ENCODE results near the gene OTX1. TPM values are rescaled to one million over a fixed set of nuclear protein-coding genes. Genes with fewer than 3 reads are reported as not detected.

The OTX1 gene
- total and polyA plus RNA-seq, 2 experiments from 2014 or later: not detected

GRCh38 chr2:63055226-63056106, 4.8 kb downstream of the OTX1 start:
- peak overlapping the region; percentile 64 for H3K4me2 ChIP-seq (ENCODE audit: unreplicated experiment)
- peak overlapping the region; percentile 64 for H2AFZ ChIP-seq
- 8 to 12% methylated on average over 48 to 59 of the region's 63 CpGs for WGBS, 2 experiments (ENCODE audit: low coverage in 1 of 2, low lambda C conversion rate in 2 of 2, missing lambda C conversion rate in 2 of 2)
- TF ChIP-seq EZH2 (IDR thresholded peaks at IDR 0.05; ENCODE audit: insufficient read depth, poor library complexity, severe bottlenecking) (peak; percentile 63), EZH2phosphoT487 (IDR thresholded peaks at IDR 0.05; ENCODE audit: insufficient read depth, low read depth) (no peak)
- H3K4me1 ChIP-seq (ENCODE audit: insufficient read depth): peaks cover 5% of the 10 kb centered on the region; the same call in 1 of the 2 replicates
- in situ Hi-C loops (cut with MboI): no loop called here
- no peak overlapping the region for H3K27ac ChIP-seq
- no peaks in the 10 kb centered on the region for H3K36me3 ChIP-seq (ENCODE audit: low read depth)
- H4K20me1 ChIP-seq (ENCODE audit: insufficient read depth): no peaks in the 10 kb centered on the region
- no peaks in the 10 kb centered on the region for H3K79me2 ChIP-seq (ENCODE audit: insufficient read depth)
- peak overlapping the region; percentile 56 for H3K4me3 ChIP-seq
- H3K9me2 ChIP-seq (ENCODE audit: insufficient read depth): no peaks in the 10 kb centered on the region
- no peaks in the 10 kb centered on the region for H3F3A ChIP-seq (ENCODE audit: insufficient read depth)
- no peak overlapping the region for H3K9ac ChIP-seq
- no peaks in the 10 kb centered on the region for H3K9me3 ChIP-seq (ENCODE audit: low read depth)
- peak; percentile 58 for DNase-seq
- peaks cover 73% of the 10 kb centered on the region for H3K27me3 ChIP-seq (replicated peaks; ENCODE audit: insufficient read depth)

- Histone ChIP-seq H3K9me3 (ENCODE audit: low read depth) (no peaks in the 10 kb centered on the region), H3K4me2 (ENCODE audit: unreplicated experiment) (peak overlapping the region; percentile 64), H3K27me3 (replicated peaks; ENCODE audit: insufficient read depth) (peaks cover 77% of the 10 kb centered on the region), H3K79me2 (ENCODE audit: insufficient read depth) (no peaks in the 10 kb centered on the region), H4K20me1 (ENCODE audit: insufficient read depth) (no peaks in the 10 kb centered on the region), H3K9ac (no peak overlapping the region), H2AFZ (no peak overlapping the region), H3F3A (ENCODE audit: insufficient read depth) (no peaks in the 10 kb centered on the region), H3K27ac (no peak overlapping the region), H3K4me3 (peak overlapping the region; percentile 56; the same call in 1 of the 2 replicates), H3K36me3 (ENCODE audit: low read depth) (no peaks in the 10 kb centered on the region), H3K9me2 (ENCODE audit: insufficient read depth) (no peaks in the 10 kb centered on the region), H3K4me1 (ENCODE audit: insufficient read depth) (peaks cover 5% of the 10 kb centered on the region; the same call in 1 of the 2 replicates)
- in situ Hi-C loops (cut with MboI): no loop called here
- DNase-seq: peak; percentile 51
- TF ChIP-seq EZH2 (IDR thresholded peaks at IDR 0.05; ENCODE audit: insufficient read depth, poor library complexity, severe bottlenecking): peak; percentile 47
- 0 out of 2 replicates have a peak, but pooled peaks have one; percentile 50 for TF ChIP-seq EZH2phosphoT487 (IDR thresholded peaks at IDR 0.05; ENCODE audit: insufficient read depth, low read depth)
- WGBS, 2 experiments (ENCODE audit: low coverage in 1 of 2, low lambda C conversion rate in 2 of 2, missing lambda C conversion rate in 2 of 2): 18 to 20% methylated on average over 44 to 49 of the region's 49 CpGs
Measured at GRCh38 chr2:63056107-63057050, 5.7 kb downstream of the OTX1 start.

- H3K4me1 ChIP-seq (ENCODE audit: insufficient read depth): peaks cover 5% of the 10 kb centered on the region; the same call in 1 of the 2 replicates
Measured at GRCh38 chr2:63057249-63058143, 6.9 kb downstream of the OTX1 start.

More at GRCh38 chr2:63057249-63058143, 6.9 kb downstream of the OTX1 start:
- no peak for TF ChIP-seq EZH2 (IDR thresholded peaks at IDR 0.05; ENCODE audit: insufficient read depth, poor library complexity, severe bottlenecking)
- TF ChIP-seq EZH2phosphoT487 (IDR thresholded peaks at IDR 0.05; ENCODE audit: insufficient read depth, low read depth): 0 out of 2 replicates have a peak, but pooled peaks have one; percentile 34
- Histone ChIP-seq H4K20me1 (ENCODE audit: insufficient read depth) (no peaks in the 10 kb centered on the region), H3K4me3 (no peak overlapping the region), H3K4me2 (ENCODE audit: unreplicated experiment) (no peak overlapping the region), H3K79me2 (ENCODE audit: insufficient read depth) (no peaks in the 10 kb centered on the region), H3K9me3 (ENCODE audit: low read depth) (no peaks in the 10 kb centered on the region), H3K27me3 (replicated peaks; ENCODE audit: insufficient read depth) (peaks cover 87% of the 10 kb centered on the region), H3F3A (ENCODE audit: insufficient read depth) (no peaks in the 10 kb centered on the region), H3K27ac (no peak overlapping the region), H3K9ac (no peak overlapping the region), H3K9me2 (ENCODE audit: insufficient read depth) (no peaks in the 10 kb centered on the region), H2AFZ (no peak overlapping the region), H3K36me3 (ENCODE audit: low read depth) (no peaks in the 10 kb centered on the region)
- 26 to 27% methylated on average over 34 to 35 of the region's 35 CpGs for WGBS, 2 experiments (ENCODE audit: low coverage in 1 of 2, low lambda C conversion rate in 2 of 2, missing lambda C conversion rate in 2 of 2)
- DNase-seq: no peak
- in situ Hi-C loops (cut with MboI): no loop called here

Data from GM23248 (cell line).